DMS79 treated with DMSO at 0.1 percent for 48 hours (cell line): ENCODE results near the gene ITPKC.

Experiments used
- DNase-seq: peaks from one replicate; lab custom pipeline; 2025; lab: John Stamatoyannopoulos, UW

ITPKC gene

GRCh38 chr19:40716482-40717324 is at the start of gene ITPKC, which contains the start of gene COQ8B:
TSS of gene ITPKC (plus strand) at chr19:40717112. CDS start at chr19:40717136, 24 bp downstream.
TSS of gene COQ8B (minus strand) at chr19:40716886. CDS start at chr19:40714632, 2,254 bp downstream.
- peak; percentile 91 for DNase-seq

GRCh38 chr19:40667602-40668001 is 49.3 kb upstream of the ITPKC start:
- no peak for DNase-seq

- DNase-seq: no peak
Measured at GRCh38 chr19:40668991-40669614, 47.8 kb upstream of the ITPKC start.

- no peak for DNase-seq
Measured at GRCh38 chr19:40671404-40671803, 45.5 kb upstream of the ITPKC start.

DNA sequence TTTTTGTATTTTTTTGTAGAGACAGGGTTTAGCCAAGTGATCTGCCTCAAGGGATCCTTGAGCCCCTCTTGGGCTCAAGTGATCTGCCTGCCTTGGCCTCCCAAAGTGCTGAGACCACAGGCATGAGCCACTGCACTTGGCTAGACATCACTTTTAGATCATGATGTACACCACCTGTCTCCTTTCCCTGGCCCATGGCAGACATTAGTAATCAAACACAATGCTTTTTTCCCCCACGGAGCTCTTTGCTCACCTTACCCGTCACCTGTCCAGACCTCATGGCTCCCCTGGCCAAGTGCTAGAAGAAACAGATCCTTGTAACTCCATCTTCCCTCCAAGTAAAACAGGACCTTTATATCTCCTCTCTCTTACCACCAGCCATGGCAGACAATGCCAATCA is 44.9 kb upstream of the ITPKC start:
- no peak for DNase-seq

DNA sequence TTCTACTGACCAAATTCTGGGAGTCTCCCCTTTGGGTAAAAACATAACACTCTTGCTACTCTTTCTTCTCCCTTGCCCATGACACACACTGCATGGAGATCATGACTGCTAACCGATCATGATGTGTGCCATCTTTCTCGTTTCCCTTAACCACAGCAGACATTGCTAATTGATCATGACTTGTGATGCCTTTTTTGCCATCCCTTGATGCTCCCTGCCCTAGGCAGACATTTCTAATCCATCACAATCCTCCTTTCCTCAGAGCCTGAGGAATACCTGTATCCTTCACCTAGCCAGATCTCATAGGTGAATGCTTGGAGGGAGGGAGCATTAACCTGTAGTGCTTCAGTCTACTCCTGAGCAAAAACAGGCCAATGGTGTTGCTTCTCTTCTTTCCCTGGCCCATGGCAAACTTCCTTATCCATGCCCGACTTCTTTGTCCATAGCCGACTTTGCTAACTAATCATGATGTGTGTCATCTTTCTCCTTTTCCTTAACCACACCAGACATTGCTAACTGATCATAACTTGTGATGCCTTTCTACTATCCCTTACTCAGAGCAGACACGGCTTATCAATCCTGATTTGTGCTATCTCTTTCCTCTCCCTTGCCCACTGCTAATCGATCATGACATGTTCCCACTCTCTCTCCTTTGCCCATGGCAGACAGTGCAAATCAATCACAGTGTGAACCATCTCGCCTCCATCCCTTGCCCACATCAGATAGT is 44.2 kb upstream of the ITPKC start:
- DNase-seq: no peak

GRCh38 chr19:40673397-40673796 is 43.5 kb upstream of the ITPKC start:
- no peak for DNase-seq

DNA sequence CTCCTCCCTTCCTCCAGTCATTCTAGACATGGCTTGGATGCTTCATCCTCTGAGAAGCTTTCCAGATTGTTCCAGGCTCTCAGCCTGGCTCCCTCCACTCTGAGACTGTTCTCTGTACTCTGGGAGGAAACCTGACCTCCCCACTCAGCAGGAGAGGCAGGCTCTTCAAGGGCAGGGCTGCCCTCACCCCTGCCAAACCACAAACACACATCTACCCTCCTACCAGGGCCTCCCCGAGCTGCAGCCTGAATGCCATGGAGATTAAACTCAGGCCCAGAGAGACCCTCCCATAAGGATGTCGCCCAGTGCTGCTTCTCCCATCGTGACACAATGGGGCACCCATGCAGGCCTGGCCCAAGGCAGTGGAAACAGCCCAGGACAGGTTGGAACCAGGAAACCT is 42.6 kb upstream of the ITPKC start:
- DNase-seq: peak; percentile 54

DNA sequence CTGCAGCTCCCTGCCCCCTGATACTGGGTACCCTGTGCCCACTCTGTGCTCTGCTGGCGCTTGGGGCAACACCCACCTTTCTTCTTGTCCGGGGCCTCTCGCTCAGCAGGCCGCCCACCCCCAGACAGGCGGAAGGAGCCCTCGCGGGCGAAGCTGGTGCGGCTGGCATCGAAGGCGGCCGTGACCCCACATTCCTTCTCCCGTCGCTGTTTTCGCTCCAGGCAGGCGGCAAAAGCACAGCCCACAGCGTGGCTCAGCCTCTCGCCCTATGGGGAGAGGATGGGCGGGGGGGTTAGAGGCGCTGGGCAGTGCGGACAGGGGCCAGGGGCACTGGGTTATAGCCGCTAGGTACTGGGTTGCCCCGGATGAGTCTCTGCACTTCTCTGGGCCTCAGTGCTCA is 39.8 kb upstream of the ITPKC start:
- DNase-seq: no peak

DNA sequence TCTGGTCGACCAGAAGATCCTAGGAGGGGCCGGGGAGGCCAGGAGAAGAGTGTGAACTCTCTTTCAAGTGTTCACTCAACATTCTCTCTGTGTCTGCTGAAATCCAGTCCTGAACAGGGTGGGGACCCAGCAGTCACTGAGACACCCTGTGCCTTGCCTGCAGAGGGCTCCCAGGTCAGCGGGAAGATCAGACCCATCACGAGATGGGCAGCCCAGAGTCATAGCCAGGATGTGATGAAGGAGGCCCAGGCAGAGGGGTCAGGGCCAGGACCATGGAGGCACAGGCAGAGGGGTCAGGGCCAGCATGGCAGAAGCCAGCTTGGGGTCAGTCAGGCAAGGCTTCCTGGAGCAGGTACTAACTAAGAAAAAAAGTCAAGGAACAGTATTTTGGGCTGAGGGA is 35.9 kb upstream of the ITPKC start:
- no peak for DNase-seq

DNA sequence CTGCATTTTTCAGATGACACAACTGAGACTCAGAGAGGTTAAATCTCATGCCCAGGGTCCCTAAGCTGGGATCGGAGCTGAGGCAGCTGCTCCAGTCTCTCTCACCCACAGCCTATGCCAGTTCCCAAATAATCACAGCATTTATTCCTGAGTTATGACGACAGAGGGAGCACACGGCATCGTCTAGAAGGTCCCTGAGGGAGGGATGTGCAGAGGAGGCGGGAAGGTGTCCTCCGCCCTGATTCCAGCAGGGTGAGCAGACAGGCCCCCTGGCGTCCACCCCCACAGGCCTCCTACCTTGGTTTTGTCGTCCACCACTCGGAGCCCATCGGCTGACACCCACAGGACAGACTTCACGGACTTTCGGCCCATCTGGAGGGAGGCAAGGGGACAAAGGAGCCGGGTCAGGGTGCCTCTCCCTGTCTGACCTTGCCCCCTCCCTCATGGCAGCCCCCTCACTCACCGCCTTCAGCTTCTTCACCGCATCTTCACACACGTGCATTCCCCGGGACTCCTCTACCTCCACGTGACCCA is 34.4 kb upstream of the ITPKC start:
- no peak for DNase-seq

- no peak for DNase-seq
Measured at GRCh38 chr19:40683437-40683836, 33.5 kb upstream of the ITPKC start.

- no peak for DNase-seq
Measured at GRCh38 chr19:40684280-40684679, 32.6 kb upstream of the ITPKC start.

DNA sequence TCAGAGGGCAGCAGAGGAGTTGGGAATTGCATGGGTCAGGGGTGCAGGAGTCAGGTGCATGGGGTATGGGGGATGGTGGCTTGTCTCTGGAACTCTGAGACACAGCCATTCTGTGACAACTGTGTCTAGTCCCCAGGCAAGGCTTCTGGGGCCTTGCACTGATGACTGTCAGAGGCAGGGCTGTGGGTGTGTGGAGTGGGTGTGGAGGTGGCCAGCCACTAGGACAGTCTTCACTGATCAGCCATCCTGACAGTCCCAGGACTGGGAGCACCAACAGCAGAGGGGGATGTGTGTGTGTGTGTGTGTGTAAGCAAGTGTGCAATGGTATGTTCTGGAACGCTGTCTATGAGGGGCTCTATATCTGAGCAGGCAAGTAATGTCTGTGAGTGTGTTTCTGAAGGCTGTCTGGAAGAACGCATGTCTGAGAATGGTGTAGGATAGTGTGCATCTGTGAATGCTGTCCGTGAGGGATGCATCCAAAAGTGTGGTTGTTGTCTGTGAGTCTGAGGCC is 31.8 kb upstream of the ITPKC start:
- no peak for DNase-seq

GRCh38 chr19:40685563-40685962 is 31.3 kb upstream of the ITPKC start:
- no peak for DNase-seq

- peak; percentile 6 for DNase-seq
Measured at GRCh38 chr19:40686882-40687524, 29.9 kb upstream of the ITPKC start.

DNA sequence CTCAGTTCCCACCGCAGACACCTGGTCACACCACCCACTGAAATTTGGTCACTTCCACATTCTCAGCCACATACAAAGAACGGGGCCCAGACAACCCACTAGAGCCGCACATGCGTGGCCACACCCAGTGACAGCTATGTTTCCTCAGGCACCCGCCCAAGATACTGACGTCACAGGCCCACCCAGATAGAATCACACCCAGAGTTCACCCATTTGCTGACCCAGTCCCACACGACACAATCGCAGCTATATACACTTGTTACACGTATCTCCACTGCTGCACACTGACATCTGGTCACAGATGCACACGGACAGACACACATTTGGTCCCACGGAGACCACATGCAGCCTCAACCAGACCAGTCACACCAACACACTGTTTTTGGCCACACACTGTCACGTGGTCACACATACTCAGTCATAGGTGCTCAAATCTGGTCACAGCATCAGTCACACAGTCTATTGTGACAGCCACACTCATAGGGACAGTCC is 29.3 kb upstream of the ITPKC start:
- no peak for DNase-seq

GRCh38 chr19:40688309-40688708 is 28.6 kb upstream of the ITPKC start:
- DNase-seq: no peak

GRCh38 chr19:40688987-40689338 is 27.9 kb upstream of the ITPKC start:
- DNase-seq: no peak

DNA sequence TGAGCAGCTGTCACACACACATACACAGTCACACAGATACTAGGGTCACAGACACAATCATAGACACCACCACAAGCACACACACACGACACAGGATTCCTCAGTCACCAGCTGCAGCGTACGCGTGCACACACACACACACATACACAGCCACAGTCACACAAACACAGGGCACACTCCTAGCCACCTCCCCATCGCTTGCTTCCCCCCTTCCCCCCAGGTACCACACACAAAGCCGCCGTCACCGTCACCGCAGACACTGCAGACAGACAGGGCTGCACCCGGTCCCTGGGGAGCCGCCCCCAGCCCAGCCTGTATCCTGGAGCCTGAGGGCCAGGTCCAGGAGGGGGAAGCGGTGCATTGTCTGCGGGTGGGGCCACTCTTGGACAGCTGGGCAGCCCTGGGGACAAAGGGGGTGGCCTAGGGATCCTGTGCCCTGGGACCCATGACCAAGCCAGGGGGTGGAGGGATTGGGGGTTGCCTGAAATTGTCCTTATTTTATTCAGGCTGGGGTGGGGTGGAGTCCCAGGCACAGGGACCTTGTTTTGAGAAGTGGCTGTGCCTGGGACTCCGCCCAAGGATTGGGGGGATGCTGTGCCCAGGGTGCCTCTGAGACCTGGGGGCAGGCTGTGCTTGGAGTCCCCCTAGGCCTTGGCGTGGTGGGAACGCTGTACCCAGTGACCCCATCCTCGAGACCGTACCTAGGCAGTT is 27.4 kb upstream of the ITPKC start:
- DNase-seq: peak; percentile 3

- no peak for DNase-seq
Measured at GRCh38 chr19:40690050-40690692, 26.7 kb upstream of the ITPKC start, which contains the start of gene NUMBL. TSS of gene NUMBL (minus strand) at chr19:40690651. CDS start at chr19:40690483, 168 bp downstream.
